Hepatocyte (in vitro differentiated cells): Measurements from ENCODE around the gene SLC27A3. TPM values are rescaled to one million over a fixed set of nuclear protein-coding genes. Genes with fewer than 3 reads are reported as not detected.

ENCODE experiments used
- DNase-seq: peaks from one replicate; pipeline ENCODE4 v3.0.0-alpha.2; 2016; ENCODE audit warnings: low spot score
- H2AFZ ChIP-seq: fragments of 200-600 bp; sonication (generic); 2 replicates; pipeline ENCODE4 v1.6.0; 2016; ENCODE audit warnings: antibody characterized with exemption, mild to moderate bottlenecking
- H3K27ac ChIP-seq: fragments of 200-600 bp; sonication (generic); 2 replicates; pipeline ENCODE4 v1.5.1; 2016; ENCODE audit warnings: mild to moderate bottlenecking
- H3K27me3 ChIP-seq: fragments of 200-600 bp; sonication (generic); 2 replicates; pipeline ENCODE4 v1.6.1; 2016
- H3K36me3 ChIP-seq: fragments of 200-600 bp; sonication (generic); replicated peaks from 2 replicates; pipeline ENCODE4 v1.5.1; 2016; ENCODE audit warnings: low read depth; ENCODE audit not compliant: insufficient read depth
- H3K4me1 ChIP-seq: fragments of 200-600 bp; sonication (generic); 2 replicates; pipeline ENCODE4 v1.5.1; 2016; ENCODE audit warnings: mild to moderate bottlenecking, moderate library complexity; ENCODE audit not compliant: insufficient read depth
- H3K4me2 ChIP-seq: fragments of 200-600 bp; sonication (generic); 2 replicates; pipeline ENCODE4 v1.6.0; 2016
- H3K4me3 ChIP-seq: fragments of 200-600 bp; sonication (generic); 2 replicates; pipeline ENCODE4 v1.5.1; 2016; ENCODE audit warnings: mild to moderate bottlenecking
- H3K79me2 ChIP-seq: fragments of 200-600 bp; sonication (generic); 2 replicates; pipeline ENCODE4 v1.6.0; 2017; ENCODE audit warnings: mild to moderate bottlenecking
- H3K9me2 ChIP-seq: fragments of 200-600 bp; sonication (generic); replicated peaks from 2 replicates; pipeline ENCODE4 v1.6.0; 2017; ENCODE audit warnings: mild to moderate bottlenecking; ENCODE audit not compliant: insufficient read depth
- H3K9me3 ChIP-seq: fragments of 200-600 bp; sonication (generic); 2 replicates; pipeline ENCODE4 v1.5.1; 2016; ENCODE audit warnings: low read depth, mild to moderate bottlenecking
- H4K20me1 ChIP-seq: fragments of 200-600 bp; sonication (generic); 2 replicates; pipeline ENCODE4 v1.6.0; 2016; ENCODE audit warnings: mild to moderate bottlenecking; ENCODE audit not compliant: insufficient read depth, poor library complexity, severe bottlenecking
- CTCF ChIP-seq: fragments of 200-600 bp; sonication (generic); IDR thresholded peaks from 2 replicates; pipeline ENCODE4 v1.5.1; 2016; ENCODE audit warnings: antibody characterized with exemption, mild to moderate bottlenecking; ENCODE audit not compliant: poor library complexity
- EZH2 ChIP-seq: fragments of 200-600 bp; sonication (generic); IDR thresholded peaks from 2 replicates; pipeline ENCODE4 v1.6.1; 2016; ENCODE audit warnings: antibody characterized with exemption, mild to moderate bottlenecking, borderline replicate concordance
- EZH2phosphoT487 ChIP-seq: fragments of 200-600 bp; sonication (generic); IDR thresholded peaks from one replicate; pipeline ENCODE4 v1.6.1; 2018; ENCODE audit warnings: antibody characterized with exemption, mild to moderate bottlenecking, low read depth, moderate library complexity; ENCODE audit not compliant: unreplicated experiment, severe bottlenecking
- WGBS: methylation state at CpG from one replicate; pipeline ENCODE4 v1.1.6; 2016; ENCODE audit warnings: low lambda C conversion rate; ENCODE audit errors: missing lambda C conversion rate; 5-methylcytosine and 5-hydroxymethylcytosine counted together
- polyA plus RNA-seq: library from polyadenylated mRNA; unstranded; fragments of >200 nt; fragmentation: Nextera tagmentation; extraction: Ambion mirVana; gene quantifications from 2 replicates; pipeline ENCODE4 v1.2.1, GENCODE V29; 2016
- total RNA-seq: library from RNA; depleted of rRNA; stranded (reverse); fragments of >200 nt; gene quantifications from 2 replicates; pipeline ENCODE4 v1.2.3, GENCODE V29; 2014

Gene SLC27A3
- total and polyA plus RNA-seq, 2 experiments from 2014 or later = 21.5 to 37.2 TPM

GRCh38 chr1:153798468-153798780 is 23.2 kb downstream of the SLC27A3 start:
- Histone ChIP-seq H3K36me3 (no peaks in the 10 kb centered on the region), H2AFZ (no peak overlapping the region), H3K4me2 (no peak overlapping the region), H4K20me1 (no peaks in the 10 kb centered on the region), H3K79me2 (no peaks in the 10 kb centered on the region), H3K27ac (no peak overlapping the region), H3K4me3 (no peak overlapping the region), H3K9me2 (no peaks in the 10 kb centered on the region), H3K27me3 (no peaks in the 10 kb centered on the region), H3K4me1 (no peaks in the 10 kb centered on the region), H3K9me3 (no peaks in the 10 kb centered on the region)
- TF ChIP-seq CTCF (no peak), EZH2phosphoT487 (no peak), EZH2 (no peak)
- DNase-seq = no peak
- WGBS = 89% methylated on average over 3 of the region's 3 CpGs

GRCh38 chr1:153799016-153799415 is 23.8 kb downstream of the SLC27A3 start:
- TF ChIP-seq EZH2 = no peak
- WGBS = 90% methylated on average over 4 of the region's 4 CpGs
- Histone ChIP-seq H3K4me2 (no peak overlapping the region), H3K4me1 (no peaks in the 10 kb centered on the region), H3K27ac (no peak overlapping the region), H3K79me2 (no peaks in the 10 kb centered on the region), H3K9me3 (no peaks in the 10 kb centered on the region), H3K9me2 (no peaks in the 10 kb centered on the region), H3K4me3 (no peak overlapping the region), H3K27me3 (no peaks in the 10 kb centered on the region), H3K36me3 (no peaks in the 10 kb centered on the region), H4K20me1 (no peaks in the 10 kb centered on the region), H2AFZ (no peak overlapping the region)
- no peak for DNase-seq

- no peaks in the 10 kb centered on the region for H3K36me3 ChIP-seq
- no peak overlapping the region for H3K4me3 ChIP-seq
- 96% methylated on average over 27 of the region's 27 CpGs for WGBS
- H3K4me2 ChIP-seq = no peak overlapping the region
- DNase-seq = no peak
- no peaks in the 10 kb centered on the region for H3K9me3 ChIP-seq
- no peaks in the 10 kb centered on the region for H4K20me1 ChIP-seq
- no peak overlapping the region for H2AFZ ChIP-seq
- no peaks in the 10 kb centered on the region for H3K9me2 ChIP-seq
- H3K79me2 ChIP-seq = no peaks in the 10 kb centered on the region
- H3K27ac ChIP-seq = no peak overlapping the region
- no peaks in the 10 kb centered on the region for H3K4me1 ChIP-seq
- H3K27me3 ChIP-seq = no peaks in the 10 kb centered on the region
- TF ChIP-seq EZH2phosphoT487 = no peak
- no peak for TF ChIP-seq CTCF
- TF ChIP-seq EZH2 = no peak
These were observed 24.6 kb downstream of the SLC27A3 start for GRCh38 chr1:153799566-153800465.

- no peaks in the 10 kb centered on the region for H3K9me2 ChIP-seq
- no peak overlapping the region for H3K4me3 ChIP-seq
- no peaks in the 10 kb centered on the region for H4K20me1 ChIP-seq
These were observed 25.3 kb downstream of the SLC27A3 start for GRCh38 chr1:153800516-153800915.

More at GRCh38 chr1:153800516-153800915, 25.3 kb downstream of the SLC27A3 start:
- Histone ChIP-seq H2AFZ (no peak overlapping the region), H3K9me3 (no peaks in the 10 kb centered on the region), H3K79me2 (no peaks in the 10 kb centered on the region), H3K4me1 (no peaks in the 10 kb centered on the region), H3K27me3 (no peaks in the 10 kb centered on the region), H3K36me3 (no peaks in the 10 kb centered on the region), H3K27ac (no peak overlapping the region), H3K4me2 (no peak overlapping the region)
- TF ChIP-seq EZH2phosphoT487 = no peak
- TF ChIP-seq CTCF = no peak
- no peak for TF ChIP-seq EZH2
- WGBS = 92% methylated on average over 6 of the region's 7 CpGs
- no peak for DNase-seq
